Measurements from ENCODE around the gene ITIH3.

DNA sequence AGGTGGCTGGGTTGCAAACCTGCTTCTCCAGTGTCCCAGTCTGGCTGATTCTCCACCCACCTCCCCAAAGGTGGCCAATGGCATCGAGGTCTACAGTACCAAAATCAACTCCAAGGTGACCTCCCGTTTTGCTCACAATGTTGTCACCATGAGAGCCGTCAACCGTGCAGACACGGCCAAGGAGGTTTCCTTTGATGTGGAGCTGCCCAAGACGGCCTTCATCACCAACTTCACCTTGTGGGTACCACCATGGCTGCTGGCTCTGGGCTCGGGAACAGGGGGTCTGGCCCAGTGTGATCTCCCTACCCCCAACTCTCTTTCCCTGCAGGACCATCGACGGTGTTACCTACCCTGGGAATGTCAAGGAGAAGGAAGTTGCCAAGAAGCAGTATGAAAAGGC lies 1.8 kb downstream of the ITIH3 start:
- TF ChIP-seq, protein P1, sequence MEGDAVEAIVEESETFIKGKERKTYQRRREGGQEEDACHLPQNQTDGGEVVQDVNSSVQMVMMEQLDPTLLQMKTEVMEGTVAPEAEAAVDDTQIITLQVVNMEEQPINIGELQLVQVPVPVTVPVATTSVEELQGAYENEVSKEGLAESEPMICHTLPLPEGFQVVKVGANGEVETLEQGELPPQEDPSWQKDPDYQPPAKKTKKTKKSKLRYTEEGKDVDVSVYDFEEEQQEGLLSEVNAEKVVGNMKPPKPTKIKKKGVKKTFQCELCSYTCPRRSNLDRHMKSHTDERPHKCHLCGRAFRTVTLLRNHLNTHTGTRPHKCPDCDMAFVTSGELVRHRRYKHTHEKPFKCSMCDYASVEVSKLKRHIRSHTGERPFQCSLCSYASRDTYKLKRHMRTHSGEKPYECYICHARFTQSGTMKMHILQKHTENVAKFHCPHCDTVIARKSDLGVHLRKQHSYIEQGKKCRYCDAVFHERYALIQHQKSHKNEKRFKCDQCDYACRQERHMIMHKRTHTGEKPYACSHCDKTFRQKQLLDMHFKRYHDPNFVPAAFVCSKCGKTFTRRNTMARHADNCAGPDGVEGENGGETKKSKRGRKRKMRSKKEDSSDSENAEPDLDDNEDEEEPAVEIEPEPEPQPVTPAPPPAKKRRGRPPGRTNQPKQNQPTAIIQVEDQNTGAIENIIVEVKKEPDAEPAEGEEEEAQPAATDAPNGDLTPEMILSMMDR (IDR thresholded peaks at IDR 0.05) = no peak
- TF ChIP-seq TCF7L2 (IDR thresholded peaks at IDR 0.05; ENCODE audit: low read depth, low read length) (no peak), POLR2AphosphoS5 (IDR thresholded peaks at IDR 0.05; ENCODE audit: low read depth, low read length) (no peak), SIN3A (IDR thresholded peaks at IDR 0.05; ENCODE audit: borderline replicate concordance, insufficient read depth, low read depth, low read length) (no peak)
- TF ChIP-seq, protein P2, sequence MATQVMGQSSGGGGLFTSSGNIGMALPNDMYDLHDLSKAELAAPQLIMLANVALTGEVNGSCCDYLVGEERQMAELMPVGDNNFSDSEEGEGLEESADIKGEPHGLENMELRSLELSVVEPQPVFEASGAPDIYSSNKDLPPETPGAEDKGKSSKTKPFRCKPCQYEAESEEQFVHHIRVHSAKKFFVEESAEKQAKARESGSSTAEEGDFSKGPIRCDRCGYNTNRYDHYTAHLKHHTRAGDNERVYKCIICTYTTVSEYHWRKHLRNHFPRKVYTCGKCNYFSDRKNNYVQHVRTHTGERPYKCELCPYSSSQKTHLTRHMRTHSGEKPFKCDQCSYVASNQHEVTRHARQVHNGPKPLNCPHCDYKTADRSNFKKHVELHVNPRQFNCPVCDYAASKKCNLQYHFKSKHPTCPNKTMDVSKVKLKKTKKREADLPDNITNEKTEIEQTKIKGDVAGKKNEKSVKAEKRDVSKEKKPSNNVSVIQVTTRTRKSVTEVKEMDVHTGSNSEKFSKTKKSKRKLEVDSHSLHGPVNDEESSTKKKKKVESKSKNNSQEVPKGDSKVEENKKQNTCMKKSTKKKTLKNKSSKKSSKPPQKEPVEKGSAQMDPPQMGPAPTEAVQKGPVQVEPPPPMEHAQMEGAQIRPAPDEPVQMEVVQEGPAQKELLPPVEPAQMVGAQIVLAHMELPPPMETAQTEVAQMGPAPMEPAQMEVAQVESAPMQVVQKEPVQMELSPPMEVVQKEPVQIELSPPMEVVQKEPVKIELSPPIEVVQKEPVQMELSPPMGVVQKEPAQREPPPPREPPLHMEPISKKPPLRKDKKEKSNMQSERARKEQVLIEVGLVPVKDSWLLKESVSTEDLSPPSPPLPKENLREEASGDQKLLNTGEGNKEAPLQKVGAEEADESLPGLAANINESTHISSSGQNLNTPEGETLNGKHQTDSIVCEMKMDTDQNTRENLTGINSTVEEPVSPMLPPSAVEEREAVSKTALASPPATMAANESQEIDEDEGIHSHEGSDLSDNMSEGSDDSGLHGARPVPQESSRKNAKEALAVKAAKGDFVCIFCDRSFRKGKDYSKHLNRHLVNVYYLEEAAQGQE (IDR thresholded peaks at IDR 0.05; ENCODE audit: insufficient read depth in 1 of 2, low read depth in 2 of 2, low read length in 1 of 2) = no peak
